Endothelial cell of umbilical vein (primary cell): ENCODE data around the gene NDFIP1. TPM values are rescaled to one million over a fixed set of nuclear protein-coding genes. Genes with fewer than 3 reads are reported as not detected.

Experiments used
- BruUV-seq: library from RNA; stranded (reverse); fragments of 400-500 nt; replicated peaks from 2 replicates; lab custom pipeline; 2021; lab: Mats Ljungman, UMichigan
- CTCF ChIA-PET: fragments of 300-600, 350-600 bp; sonication (Branson Sonifier 250); formaldehyde crosslinking; loops from one replicate; lab custom pipeline; 2021; ENCODE audit warnings: antibody characterized with exemption, inconsistent platforms; lab: Charles Lee
- POLR2A ChIA-PET: fragments of 300-600, 350-600 bp; sonication (Branson Sonifier 250); formaldehyde crosslinking; loops from one replicate; lab custom pipeline; 2021; ENCODE audit warnings: antibody characterized with exemption, inconsistent platforms; lab: Charles Lee
- DNase-seq: peaks from one replicate; pipeline ENCODE4 v3.0.0-alpha.2; 2011; ENCODE audit warnings: low read depth, low spot score
- FAIRE-seq: peaks from 2 replicates; lab custom pipeline; 2011; peaks lifted over from hg19 to GRCh38; lab: Jason Lieb, UNC
- H2AFZ ChIP-seq: 2 replicates; pipeline ENCODE4 v1.6.0; 2012; ENCODE audit warnings: low read depth, low read length, control low read depth, inconsistent platforms
- H3K27ac ChIP-seq: 2 replicates; pipeline ENCODE4 v1.5.1; 2011; ENCODE audit warnings: low read depth, mild to moderate bottlenecking, control low read depth, low read length, moderate library complexity; ENCODE audit not compliant: insufficient read depth
- H3K27me3 ChIP-seq, 2 experiments: 2 replicates each; pipeline versions ENCODE4 v1.6.0 to v1.6.1; 2011; ENCODE audit warnings: low read length in 2 of 2, mixed read lengths in 1 of 2; ENCODE audit not compliant: control insufficient read depth in 2 of 2, insufficient read depth in 2 of 2
- H3K36me3 ChIP-seq, 2 experiments: 2 replicates in 1 of 2; 3 replicates in 1 of 2; pipeline ENCODE4 v1.5.1; 2011; ENCODE audit warnings: low read length in 2 of 2, mild to moderate bottlenecking in 1 of 2, moderate library complexity in 1 of 2; ENCODE audit not compliant: control insufficient read depth in 2 of 2, insufficient read depth in 2 of 2; ENCODE audit errors: extremely low read depth in 1 of 2
- H3K4me1 ChIP-seq: 3 replicates; pipeline ENCODE4 v1.5.1; 2011; ENCODE audit warnings: mild to moderate bottlenecking, low read length; ENCODE audit not compliant: control insufficient read depth, insufficient read depth; ENCODE audit errors: extremely low read depth
- H3K4me2 ChIP-seq: 2 replicates; pipeline ENCODE4 v1.6.1; 2011; ENCODE audit warnings: low read length, control low read depth, mixed read lengths; ENCODE audit not compliant: insufficient read depth
- H3K4me3 ChIP-seq, 3 experiments: fragments of 200-600 bp in 1 of 3; sonication (generic), shearing (Covaris generic) in 1 of 3; replicated peaks in 1 of 3; 2 replicates each; pipeline ENCODE4 v1.5.1; 2011 to 2016; ENCODE audit warnings: control low read depth in 3 of 3, low read length in 3 of 3, mild to moderate bottlenecking in 2 of 3, inconsistent platforms in 1 of 3, low read depth in 1 of 3, moderate library complexity in 1 of 3; ENCODE audit not compliant: insufficient read depth in 1 of 3
- H3K79me2 ChIP-seq: 2 replicates; pipeline ENCODE4 v1.6.0; 2012; ENCODE audit warnings: low read length, inconsistent platforms; ENCODE audit not compliant: control insufficient read depth, insufficient read depth
- H3K9ac ChIP-seq: replicated peaks from 2 replicates; pipeline ENCODE3; 2011; ENCODE audit warnings: low read length, control low read depth; ENCODE audit not compliant: insufficient read depth; ENCODE audit errors: extremely low read depth
- H3K9me1 ChIP-seq: replicated peaks from 3 replicates; pipeline ENCODE4 v1.6.0; 2011; ENCODE audit warnings: mild to moderate bottlenecking, low read length; ENCODE audit not compliant: control insufficient read depth, insufficient read depth; ENCODE audit errors: extremely low read depth
- H3K9me3 ChIP-seq: replicated peaks from 2 replicates; pipeline ENCODE4 v1.5.1; 2012; ENCODE audit warnings: low read length, inconsistent platforms; ENCODE audit not compliant: control insufficient read depth, insufficient read depth
- H4K20me1 ChIP-seq: replicated peaks from 2 replicates; pipeline ENCODE3; 2011; ENCODE audit warnings: mild to moderate bottlenecking, low read length; ENCODE audit not compliant: control insufficient read depth, insufficient read depth; ENCODE audit errors: extremely low read depth
- CTCF ChIP-seq, 2 donors: IDR thresholded peaks; 1 replicate in 1 of 2; 2 replicates in 1 of 2; pipeline ENCODE4 v1.5.1; 2011; ENCODE audit warnings: low read length in 2 of 2, mild to moderate bottlenecking in 2 of 2, moderate library complexity in 2 of 2, control low read depth in 1 of 2, inconsistent platforms in 1 of 2, low read depth in 1 of 2; ENCODE audit not compliant: insufficient read depth in 1 of 2; ENCODE audit errors: extremely low read depth in 1 of 2
- FOS ChIP-seq: IDR thresholded peaks from 2 replicates; pipeline ENCODE4 v1.6.1; 2011; ENCODE audit warnings: mild to moderate bottlenecking, low read length, moderate library complexity, borderline replicate concordance; ENCODE audit not compliant: insufficient read depth
- GATA2 ChIP-seq: IDR thresholded peaks from 2 replicates; pipeline ENCODE4 v1.7.0; 2011; ENCODE audit warnings: low read depth, mild to moderate bottlenecking, moderate library complexity, mixed read lengths, low read length; ENCODE audit not compliant: insufficient read length, insufficient read depth
- JUN ChIP-seq: IDR thresholded peaks from 2 replicates; pipeline ENCODE4 v1.6.1; 2011; ENCODE audit warnings: borderline replicate concordance, low read depth; ENCODE audit not compliant: insufficient read length, insufficient read depth
- MAX ChIP-seq: IDR thresholded peaks from 2 replicates; pipeline ENCODE4 v1.6.1; 2011; ENCODE audit not compliant: insufficient read depth, insufficient read length
- POLR2A ChIP-seq: IDR thresholded peaks from 2 replicates; pipeline ENCODE4 v1.6.1; 2012; ENCODE audit warnings: low read depth, mild to moderate bottlenecking, control low read depth, low read length
- dilution Hi-C: fragments of 300-500 bp; cut with MboI; formaldehyde crosslinking; loops from one replicate; pipeline ENCODE4 v1.15.0; 2019; ENCODE audit warnings: low sequenced_read_pairs; ENCODE audit not compliant: extremely low pct_ligation_motif_present
- intact Hi-C: fragments of 100-400 bp; cut with micrococcal nuclease; formaldehyde crosslinking; loops from one replicate; pipeline ENCODE4 v1.10.0; 2022
- polyA plus RNA-seq, 4 experiments: library from polyadenylated mRNA; depleted of rRNA in 3 of 4; stranded (reverse) in 3 of 4; unstranded in 1 of 4; fragments of >200 nt; gene quantifications; 2 replicates each; pipeline versions ENCODE4 v1.2.1 to v1.2.3, GENCODE V29; 2011 to 2012; ENCODE audit warnings: missing spikeins in 1 of 4
- total RNA-seq: library from RNA; stranded (reverse); gene quantifications from 2 replicates; pipeline ENCODE4 v1.2.3, GENCODE V29; 2021

NDFIP1 gene
- total and polyA plus RNA-seq, 2 donors (not counting 3 experiments of a cell fraction or from before 2014, with no cell fraction given): 12.3 to 42.6 TPM

- Histone ChIP-seq H3K4me2 (no peak overlapping the region), H3K4me3 (no peak overlapping the region), H3K27ac (no peak overlapping the region), H3K9ac (no peak overlapping the region), H2AFZ (no peak overlapping the region), H3K79me2 (peaks cover 90% of the 10 kb centered on the region), H3K9me3 (no peaks in the 10 kb centered on the region), H3K4me1 (peaks cover 13% of the 10 kb centered on the region), H3K27me3 (no peaks in the 10 kb centered on the region), H3K9me1 (no peaks in the 10 kb centered on the region), H3K36me3 (peaks cover 0 to 5% of the 10 kb centered on the region in 2 experiments), H4K20me1 (peaks cover 14% of the 10 kb centered on the region)
- no TSS peak for BruUV-seq
- CTCF ChIA-PET: interaction anchor here (0.8 to 1.3 kb wide), 2 partner anchors 12 to 104 kb away, joined by 3 to 4 read pairs; partner anchors contain the start of gene GNPDA1
- TF ChIP-seq CTCF (IDR thresholded peaks at IDR 0.05; ENCODE audit: extremely low read depth in 1 of 2, insufficient read depth in 1 of 2, low read depth in 1 of 2, low read length in 2 of 2): no peak
- TF ChIP-seq JUN: no peak
- no peak for TF ChIP-seq GATA2
- no peak for TF ChIP-seq POLR2A
- TF ChIP-seq FOS: no peak
- TF ChIP-seq MAX: no peak
- FAIRE-seq (no peak), DNase-seq (no peak)
- intact Hi-C loops: no loop called here
- dilution Hi-C loops: no loop called here
- POLR2A ChIA-PET: no interaction called here
Measured at GRCh38 chr5:142115937-142116614, 7.5 kb downstream of the NDFIP1 start.
